H9 (cell line): ENCODE measurements around the gene C1orf122. TPM values are rescaled to one million over a fixed set of nuclear protein-coding genes. Genes with fewer than 3 reads are reported as not detected.

Source experiments
- DNase-seq: peaks from one replicate; pipeline ENCODE4 v3.0.0-alpha.2; 2017
- H2AFZ ChIP-seq: one replicate; pipeline ENCODE4 v1.6.1; 2013; ENCODE audit warnings: mild to moderate bottlenecking, low read length, control low read depth, moderate library complexity
- H2AK5ac ChIP-seq: 2 replicates; pipeline ENCODE4 v1.6.1; 2013; ENCODE audit warnings: low read length, control low read depth, mixed read lengths; ENCODE audit not compliant: insufficient read length
- H2BK120ac ChIP-seq: one replicate; pipeline ENCODE4 v1.6.1; 2013; ENCODE audit warnings: low read depth, mild to moderate bottlenecking, low read length, control low read depth, inconsistent platforms; ENCODE audit not compliant: poor library complexity, severe bottlenecking
- H2BK12ac ChIP-seq: 2 replicates; pipeline ENCODE4 v1.6.1; 2013; ENCODE audit warnings: low read length, control low read depth, mixed read lengths, low read depth; ENCODE audit not compliant: insufficient read length
- H2BK15ac ChIP-seq: 2 replicates; pipeline ENCODE4 v1.6.1; 2013; ENCODE audit warnings: low read depth, low read length, control low read depth
- H2BK20ac ChIP-seq: one replicate; pipeline ENCODE4 v1.6.1; 2013; ENCODE audit warnings: low read depth, mild to moderate bottlenecking, low read length, control low read depth, inconsistent platforms; ENCODE audit not compliant: poor library complexity, severe bottlenecking
- H2BK5ac ChIP-seq: 2 replicates; pipeline ENCODE4 v1.6.1; 2013; ENCODE audit warnings: low read length, control low read depth, mixed read lengths; ENCODE audit not compliant: insufficient read length
- H3K14ac ChIP-seq: 2 replicates; pipeline ENCODE4 v1.6.1; 2013; ENCODE audit warnings: low read length, control low read depth; ENCODE audit not compliant: insufficient read depth
- H3K18ac ChIP-seq: 2 replicates; pipeline ENCODE4 v1.6.1; 2013; ENCODE audit warnings: low read depth, mild to moderate bottlenecking, mixed read lengths, low read length, control low read depth; ENCODE audit not compliant: insufficient read length
- H3K23ac ChIP-seq: 2 replicates; pipeline ENCODE4 v1.6.1; 2013; ENCODE audit warnings: low read length, control low read depth, mixed read lengths, low read depth; ENCODE audit not compliant: insufficient read length
- H3K23me2 ChIP-seq: 2 replicates; pipeline ENCODE4 v1.6.1; 2013; ENCODE audit warnings: low read depth, mild to moderate bottlenecking, mixed read lengths, low read length, control low read depth; ENCODE audit not compliant: insufficient read length, poor library complexity, severe bottlenecking
- H3K27ac ChIP-seq: 2 replicates; pipeline ENCODE4 v1.5.1; 2013; ENCODE audit warnings: low read length, control low read depth, mixed read lengths, low read depth; ENCODE audit not compliant: insufficient read length
- H3K27me3 ChIP-seq: 2 replicates; pipeline ENCODE4 v1.6.1; 2013; ENCODE audit warnings: low read length, control low read depth, inconsistent platforms; ENCODE audit not compliant: insufficient read depth
- H3K4ac ChIP-seq: 2 replicates; pipeline ENCODE4 v1.6.1; 2013; ENCODE audit warnings: low read depth, mild to moderate bottlenecking, control low read depth, inconsistent platforms, low read length, moderate library complexity
- H3K4me1 ChIP-seq: 2 replicates; pipeline ENCODE4 v1.6.1; 2013; ENCODE audit warnings: low read length, control low read depth, inconsistent platforms; ENCODE audit not compliant: insufficient read depth
- H3K4me2 ChIP-seq: 2 replicates; pipeline ENCODE4 v1.6.1; 2013; ENCODE audit warnings: low read length, control low read depth, mixed read lengths; ENCODE audit not compliant: insufficient read length, insufficient read depth
- H3K56ac ChIP-seq: 2 replicates; pipeline ENCODE4 v1.6.1; 2013; ENCODE audit warnings: low read depth, mild to moderate bottlenecking, mixed read lengths, low read length, control low read depth; ENCODE audit not compliant: insufficient read length
- H3K79me1 ChIP-seq: 2 replicates; pipeline ENCODE4 v1.6.1; 2013; ENCODE audit warnings: low read depth, mild to moderate bottlenecking, moderate library complexity, low read length, control low read depth, inconsistent platforms; ENCODE audit not compliant: insufficient read depth, poor library complexity, severe bottlenecking
- H3K79me2 ChIP-seq: 2 replicates; pipeline ENCODE4 v1.6.1; 2013; ENCODE audit warnings: low read length, control low read depth, inconsistent platforms; ENCODE audit not compliant: insufficient read depth
- H3K9ac ChIP-seq: 2 replicates; pipeline ENCODE4 v1.6.1; 2013; ENCODE audit warnings: low read length, control low read depth, mixed read lengths; ENCODE audit not compliant: insufficient read length; ENCODE audit errors: extremely low read depth
- H3K9me3 ChIP-seq: one replicate; pipeline ENCODE4 v1.6.1; 2013; ENCODE audit warnings: low read depth, low read length, inconsistent platforms; ENCODE audit not compliant: control insufficient read depth
- H3T11ph ChIP-seq: one replicate; pipeline ENCODE4 v1.6.1; 2013; ENCODE audit warnings: mild to moderate bottlenecking, low read length, control low read depth, inconsistent platforms
- H4K20me1 ChIP-seq: one replicate; pipeline ENCODE4 v1.6.1; 2013; ENCODE audit not compliant: control insufficient read depth, insufficient read length, insufficient read depth
- H4K5ac ChIP-seq: 2 replicates; pipeline ENCODE4 v1.6.1; 2013; ENCODE audit warnings: low read depth, mild to moderate bottlenecking, mixed read lengths, low read length, control low read depth; ENCODE audit not compliant: insufficient read length
- H4K8ac ChIP-seq: replicated peaks from 2 replicates; pipeline ENCODE4 v1.6.1; 2013; ENCODE audit warnings: low read length, control low read depth, mixed read lengths, low read depth; ENCODE audit not compliant: insufficient read length
- H4K91ac ChIP-seq: 2 replicates; pipeline ENCODE4 v1.6.1; 2013; ENCODE audit warnings: low read depth, mild to moderate bottlenecking, moderate library complexity, mixed read lengths, low read length, control low read depth; ENCODE audit not compliant: insufficient read length
- H3K27ac Mint-ChIP-seq, 3 experiments: 2 replicates in 2 of 3; 3 replicates in 1 of 3; pipeline ENCODE4 v1.8.0; 2020 to 2021; ENCODE audit warnings: mixed read lengths in 3 of 3, mild to moderate bottlenecking in 1 of 3, moderate library complexity in 1 of 3
- H3K27me3 Mint-ChIP-seq: 2 replicates; pipeline ENCODE4 v1.8.0; 2021; ENCODE audit warnings: low read depth, mild to moderate bottlenecking, moderate library complexity, mixed read lengths
- H3K36me3 Mint-ChIP-seq, 3 experiments: 2 replicates in 2 of 3; 3 replicates in 1 of 3; pipeline ENCODE4 v1.8.0; 2020 to 2021; ENCODE audit warnings: low read depth in 3 of 3, mixed read lengths in 3 of 3; ENCODE audit not compliant: insufficient read depth in 1 of 3
- H3K4me1 Mint-ChIP-seq, 2 experiments: 2 replicates each; pipeline ENCODE4 v1.8.0; 2020; ENCODE audit warnings: mixed read lengths in 2 of 2
- H3K4me3 Mint-ChIP-seq, 2 experiments: 2 replicates in 1 of 2; 3 replicates in 1 of 2; pipeline ENCODE4 v1.8.0; 2020 to 2021; ENCODE audit warnings: mild to moderate bottlenecking in 2 of 2, mixed read lengths in 2 of 2, moderate library complexity in 1 of 2
- H3K9me3 Mint-ChIP-seq, 2 experiments: 2 replicates in 1 of 2; 3 replicates in 1 of 2; pipeline ENCODE4 v1.8.0; 2020; ENCODE audit warnings: mild to moderate bottlenecking in 2 of 2, mixed read lengths in 2 of 2, moderate library complexity in 1 of 2
- CTCF ChIP-seq: fragments of 200-600 bp; sonication (generic); conservative IDR thresholded peaks from 3 replicates; pipeline ENCODE4 v1.8.0; 2021; ENCODE audit warnings: antibody characterized with exemption, mild to moderate bottlenecking
- WGBS: extraction: QIAGEN DNeasy Blood & Tissue Kit; methylation state at CpG from one replicate; pipeline ENCODE4 v1.1.7; 2013; ENCODE audit warnings: missing lambda C conversion rate, low lambda C conversion rate, mixed read lengths; ENCODE audit not compliant: insufficient read length; ENCODE audit errors: extremely low coverage; 5-methylcytosine and 5-hydroxymethylcytosine counted together
- total RNA-seq: library from RNA; stranded (reverse); gene quantifications from 2 replicates; pipeline ENCODE4 v1.2.1, GENCODE V29; 2021

The C1orf122 gene
- total RNA-seq, 1 experiment from 2014 or later = 59.3 TPM

DNA sequence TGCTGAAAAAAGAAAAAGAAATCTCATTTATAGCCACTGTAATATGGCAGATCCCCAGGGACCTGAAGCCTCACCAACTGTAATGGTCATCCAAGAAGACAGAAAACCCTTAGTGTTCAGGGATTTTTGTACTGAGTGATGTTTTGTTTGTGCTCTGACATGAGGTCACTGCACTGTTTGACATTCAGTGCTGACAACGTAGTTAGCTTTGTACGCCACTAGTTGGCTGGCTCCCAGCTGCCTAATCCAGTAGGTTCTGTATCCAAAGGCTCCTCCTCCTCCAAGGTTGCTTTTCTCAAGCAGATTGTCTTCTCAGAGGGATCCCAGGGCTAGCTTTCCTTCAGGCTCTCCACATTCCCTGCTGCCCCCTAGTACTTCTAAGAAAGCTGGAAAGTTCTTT, 9.9 kb downstream of the C1orf122 start:
- Mint-ChIP-seq H3K27ac (peak overlapping the region in 2 of 3 experiments; percentile 70 to 78; a peak in 3 of 7 replicates), H3K4me3 (no peak overlapping the region; a peak in 1 of 5 replicates), H3K4me1 (peaks cover 0 to 6% of the 10 kb centered on the region in 2 experiments; a peak in 2 of 4 replicates), H3K9me3 (no peaks in the 10 kb centered on the region), H3K36me3 (peaks cover 16 to 66% (median 47%) of the 10 kb centered on the region in 3 experiments; a peak in 6 of 7 replicates), H3K27me3 (no peaks in the 10 kb centered on the region)
- no peak overlapping the region for H3K4ac ChIP-seq
- no peak overlapping the region for H2AK5ac ChIP-seq
- no peak overlapping the region for H2BK20ac ChIP-seq
- no peak overlapping the region for H3K4me2 ChIP-seq
- H2BK12ac ChIP-seq = no peak overlapping the region
- H3K9me3 ChIP-seq = no peaks in the 10 kb centered on the region
- no peak overlapping the region for H3T11ph ChIP-seq
- no peaks in the 10 kb centered on the region for H3K23me2 ChIP-seq
- H2BK5ac ChIP-seq = no peak overlapping the region
- no peaks in the 10 kb centered on the region for H3K27me3 ChIP-seq
- H3K27ac ChIP-seq = no peak overlapping the region
- no peak overlapping the region for H3K14ac ChIP-seq
- TF ChIP-seq CTCF = peak; percentile 47
- no peaks in the 10 kb centered on the region for H3K4me1 ChIP-seq
- H2BK15ac ChIP-seq = no peak overlapping the region
- no peaks in the 10 kb centered on the region for H3K79me2 ChIP-seq
- no peak overlapping the region for H4K8ac ChIP-seq
- H4K91ac ChIP-seq = no peak overlapping the region
- no peak overlapping the region for H3K9ac ChIP-seq
- peak; percentile 39 for DNase-seq
- H2AFZ ChIP-seq = no peak overlapping the region
- no CpG with 5 or more reads among the region's 2 CpGs for WGBS
- no peaks in the 10 kb centered on the region for H3K79me1 ChIP-seq
- H3K18ac ChIP-seq = no peak overlapping the region
- H3K23ac ChIP-seq = no peak overlapping the region
- no peak overlapping the region for H4K5ac ChIP-seq
- H2BK120ac ChIP-seq = no peak overlapping the region
- H4K20me1 ChIP-seq = no peaks in the 10 kb centered on the region
- no peak overlapping the region for H3K56ac ChIP-seq
